Iris pigment epithelial cell (primary cell): ENCODE results near the gene EML1.

ENCODE experiments used
- DNase-seq: peaks from one replicate; pipeline ENCODE4 v3.0.0-alpha.2; 2011; ENCODE audit warnings: low read depth

The EML1 gene

GRCh38 chr14:99805757-99806439 is 12.7 kb downstream of the EML1 start:
- no peak for DNase-seq

- DNase-seq, result no peak
Observed at GRCh38 chr14:99806836-99807235, 13.6 kb downstream of the EML1 start.

- DNase-seq, result no peak
Observed at GRCh38 chr14:99807413-99808153, 14.4 kb downstream of the EML1 start.

GRCh38 chr14:99808154-99808505 is 14.9 kb downstream of the EML1 start:
- DNase-seq, result no peak

- no peak for DNase-seq
Observed at GRCh38 chr14:99808515-99808914, 15.3 kb downstream of the EML1 start.

- no peak for DNase-seq
Observed at GRCh38 chr14:99809360-99809759, 16.1 kb downstream of the EML1 start.

- DNase-seq, result no peak
Observed at GRCh38 chr14:99809859-99810558, 16.8 kb downstream of the EML1 start.

- DNase-seq, result no peak
Observed at GRCh38 chr14:99810559-99810874, 17.3 kb downstream of the EML1 start.

GRCh38 chr14:99812096-99812750 is 19.0 kb downstream of the EML1 start:
- DNase-seq, result no peak

- no peak for DNase-seq
Observed at GRCh38 chr14:99812892-99813291, 19.7 kb downstream of the EML1 start.

- DNase-seq, result no peak
Observed at GRCh38 chr14:99815696-99816095, 22.5 kb downstream of the EML1 start.

GRCh38 chr14:99816217-99816616 is 23.0 kb downstream of the EML1 start:
- no peak for DNase-seq

- DNase-seq, result no peak
Observed at GRCh38 chr14:99816642-99817041, 23.4 kb downstream of the EML1 start.

- DNase-seq, result no peak
Observed at GRCh38 chr14:99817331-99817730, 24.1 kb downstream of the EML1 start.

GRCh38 chr14:99818503-99819036 is 25.4 kb downstream of the EML1 start:
- no peak for DNase-seq

- DNase-seq, result no peak
Observed at GRCh38 chr14:99819514-99819913, 26.3 kb downstream of the EML1 start.

GRCh38 chr14:99820702-99821331 is 27.6 kb downstream of the EML1 start:
- no peak for DNase-seq

GRCh38 chr14:99821519-99822508 is 28.6 kb downstream of the EML1 start:
- peak; percentile 84 for DNase-seq

GRCh38 chr14:99822800-99823455 is 29.7 kb downstream of the EML1 start:
- DNase-seq, result no peak

- DNase-seq, result no peak
Observed at GRCh38 chr14:99824776-99825175, 31.6 kb downstream of the EML1 start.
